GM21515 (cell line): Measurements from ENCODE around the gene FNDC10.

ENCODE experiments used
- ATAC-seq: cut with Tn5 transposase; IDR thresholded peaks from one replicate; pipeline ENCODE4 v1.9.1; 2021; ENCODE audit not compliant: unreplicated experiment

FNDC10 gene

DNA sequence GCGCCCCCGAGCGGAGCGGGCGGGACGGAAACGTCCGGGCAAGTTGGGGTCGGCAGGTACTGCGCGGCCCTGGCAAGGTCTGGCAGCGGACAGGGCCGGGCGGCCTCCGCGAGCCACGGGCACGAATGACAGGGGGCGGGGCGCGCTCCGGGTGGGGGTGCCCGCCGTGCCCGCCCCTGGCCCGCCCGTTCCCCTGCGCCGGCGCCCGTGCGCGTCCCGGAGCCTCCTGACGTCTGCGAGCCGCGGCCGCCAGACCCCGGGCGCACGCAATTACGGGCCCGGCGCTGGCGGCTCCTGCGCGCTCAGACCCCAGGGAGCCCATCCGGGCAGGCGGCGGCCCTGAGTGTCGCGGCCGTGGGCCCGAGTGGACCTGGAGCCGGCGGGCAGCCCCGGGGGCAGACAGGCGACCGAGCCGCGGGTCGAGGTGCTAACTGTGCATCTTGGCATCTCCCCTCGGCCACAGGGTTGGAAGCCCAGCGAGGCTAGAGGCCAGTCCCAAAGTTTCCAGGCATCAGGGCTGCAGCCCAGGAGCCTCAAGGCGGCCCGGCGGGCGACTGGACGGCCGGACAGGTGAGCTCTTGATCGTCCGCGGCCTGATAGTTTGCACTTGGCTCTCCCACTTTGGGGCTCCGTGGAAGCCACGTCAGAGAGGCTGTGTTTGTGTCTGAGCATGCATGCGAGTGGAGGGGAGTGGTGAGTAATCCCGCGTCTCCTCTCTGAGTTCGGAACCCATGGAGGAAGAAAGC, 16.3 kb upstream of the FNDC10 start:
- ATAC-seq = peak; percentile 19

DNA sequence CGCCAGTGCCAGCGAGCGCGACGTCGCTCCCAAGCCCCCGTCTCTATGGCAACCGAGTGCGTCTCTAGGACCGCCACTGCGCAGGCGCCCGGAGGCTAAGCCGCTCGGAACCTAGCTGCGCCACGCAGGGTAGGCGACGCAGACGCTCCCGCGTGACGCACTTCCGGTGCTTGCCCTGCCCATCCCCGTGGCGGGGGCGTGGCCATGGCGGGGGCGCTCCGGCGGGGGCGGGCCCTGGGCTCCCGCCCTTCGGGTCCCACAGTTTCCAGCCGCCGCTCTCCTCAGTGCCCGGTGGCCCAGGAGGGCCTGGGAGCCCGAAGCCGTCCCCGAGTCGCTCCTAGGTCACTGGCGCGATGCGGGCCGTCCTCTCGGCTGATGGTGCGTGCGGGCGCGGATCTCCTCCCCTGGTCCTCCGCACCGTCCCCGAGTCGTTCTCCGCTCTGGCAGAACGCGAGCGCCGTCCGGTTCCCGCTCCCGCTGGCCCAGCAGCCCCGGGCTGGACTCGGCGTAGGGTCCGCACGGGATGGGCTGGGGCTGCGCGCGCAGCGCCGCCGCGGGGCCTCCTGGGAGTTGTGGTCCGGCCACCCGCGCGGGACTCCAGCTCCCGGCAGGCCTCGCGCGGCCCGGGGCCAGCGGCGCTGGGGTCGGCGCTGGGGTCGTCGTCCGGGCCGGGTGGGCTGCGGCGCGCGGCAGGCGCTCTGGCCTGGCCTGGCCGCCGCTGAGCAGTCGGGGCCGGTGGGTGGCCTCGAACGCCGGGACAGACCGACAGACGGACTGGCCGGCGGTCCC, 15.5 kb upstream of the FNDC10 start, which contains the start of gene MIB2:
MIB2 (plus strand) TSS at position 245 of the 789 bp plus-strand sequence. CDS start 7,953 bp downstream, outside the sequence.
- peak; percentile 78 for ATAC-seq

DNA sequence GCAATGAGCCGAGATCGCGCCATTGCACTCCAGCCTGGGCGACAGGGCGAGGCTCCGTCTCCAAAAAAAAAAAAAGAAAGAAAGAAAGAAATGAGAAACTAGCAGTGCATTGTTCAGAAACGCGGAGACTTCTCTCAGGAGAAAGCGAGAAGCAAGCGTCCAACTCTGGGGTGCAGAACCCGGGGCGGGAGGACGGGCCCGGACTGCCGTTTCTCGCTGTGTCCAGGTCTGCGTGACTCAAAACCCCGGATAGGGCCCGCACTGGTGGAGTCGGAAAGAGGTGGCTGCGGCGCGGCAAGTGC, 15.0 kb upstream of the FNDC10 start:
- ATAC-seq = no peak

DNA sequence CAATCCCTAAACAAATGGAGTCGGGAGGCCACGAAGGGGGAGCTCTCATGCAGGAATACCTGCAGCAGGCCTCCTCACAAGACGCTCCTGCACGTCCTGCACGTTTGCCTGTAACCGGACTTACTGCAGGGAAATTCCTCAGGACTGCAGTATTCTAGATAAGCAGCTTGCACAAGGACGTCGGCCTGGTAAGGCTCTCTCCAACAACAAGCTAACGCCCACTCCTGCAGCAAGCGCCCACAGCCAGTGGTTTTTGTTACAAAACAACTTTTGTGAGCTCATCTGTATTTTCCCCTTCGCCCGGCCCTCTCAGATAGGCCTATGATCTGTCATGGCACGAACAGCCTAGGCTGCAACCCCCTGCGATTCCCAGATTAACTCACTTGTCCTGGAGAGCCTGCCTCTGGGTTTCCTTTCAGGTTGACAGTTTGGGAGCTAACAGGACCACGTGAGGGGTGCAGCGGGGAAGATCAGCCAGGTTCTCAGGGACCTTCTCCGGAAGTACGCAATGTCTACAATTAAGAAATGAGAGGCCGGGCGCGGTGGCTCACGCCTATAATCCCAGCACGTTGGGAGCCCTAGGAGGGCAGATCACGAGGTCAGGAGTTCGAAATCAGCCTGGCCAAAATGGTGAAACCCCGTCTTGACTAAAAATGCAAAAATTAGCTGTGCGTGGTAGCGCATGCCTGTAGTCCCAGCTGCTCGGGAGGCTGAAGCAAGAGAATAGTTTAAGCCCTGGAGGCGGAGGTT, 14.4 kb upstream of the FNDC10 start:
- ATAC-seq = no peak

DNA sequence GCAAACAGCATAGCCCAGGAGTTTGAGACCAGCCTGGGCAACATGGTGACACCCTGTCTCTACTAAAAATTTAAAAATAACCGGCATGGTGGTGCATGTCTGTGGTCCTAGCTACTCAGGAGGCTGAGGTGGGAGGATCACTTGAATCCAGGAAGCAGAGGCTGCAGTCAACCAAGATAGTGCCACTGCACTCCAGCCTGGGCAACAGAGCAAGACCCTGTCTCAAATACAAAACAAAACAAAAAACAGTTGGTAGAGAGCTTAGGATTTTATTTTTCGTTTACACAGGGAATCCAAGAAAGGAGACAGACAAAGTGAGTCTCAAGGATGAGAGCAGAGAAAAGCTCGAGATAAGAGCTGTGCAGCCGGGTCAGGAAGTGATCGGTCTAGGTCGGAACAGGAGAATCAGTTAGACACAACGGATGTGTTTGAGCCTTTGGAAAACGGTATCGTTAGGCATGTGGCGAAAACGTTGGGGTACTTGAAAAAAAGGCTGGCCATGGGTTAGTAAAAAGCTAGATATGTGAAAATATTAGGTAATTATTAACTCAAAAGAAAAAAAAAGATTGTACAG, 13.7 kb upstream of the FNDC10 start:
- no peak for ATAC-seq

DNA sequence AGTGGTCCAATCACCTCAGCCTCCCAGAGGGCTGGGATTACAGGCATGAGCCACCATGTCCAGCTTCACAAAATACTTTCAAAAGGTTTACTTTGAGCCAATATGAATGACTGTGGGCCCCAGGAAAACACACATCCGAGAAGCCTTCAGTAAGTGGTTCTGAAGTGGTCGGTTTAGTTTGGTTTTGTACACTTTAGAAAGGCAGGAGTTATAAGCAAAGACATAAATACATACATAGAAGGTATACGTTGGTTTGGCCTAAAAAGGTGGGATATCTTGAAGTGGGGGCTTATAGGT, 12.1 kb upstream of the FNDC10 start:
- no peak for ATAC-seq

DNA sequence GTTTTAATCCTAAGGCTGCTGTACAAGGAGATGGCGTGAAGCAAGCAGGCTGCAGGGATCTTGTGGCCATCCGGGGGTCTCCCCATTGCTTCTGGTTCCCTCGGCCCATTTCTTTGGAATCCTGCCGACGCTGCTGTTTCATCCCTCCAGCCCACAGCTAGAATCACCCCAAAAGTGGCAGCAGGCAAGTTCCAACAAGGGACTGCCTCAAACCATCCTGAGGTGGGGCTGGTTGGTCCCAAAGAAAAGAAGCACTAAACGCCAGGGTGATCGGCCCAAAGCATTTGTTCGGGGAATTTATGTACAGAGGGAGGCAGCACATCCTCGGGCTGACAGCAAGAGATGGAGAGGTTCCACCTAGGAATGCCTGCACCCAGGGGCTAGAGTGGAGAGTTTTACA, 10.9 kb upstream of the FNDC10 start:
- ATAC-seq = no peak

DNA sequence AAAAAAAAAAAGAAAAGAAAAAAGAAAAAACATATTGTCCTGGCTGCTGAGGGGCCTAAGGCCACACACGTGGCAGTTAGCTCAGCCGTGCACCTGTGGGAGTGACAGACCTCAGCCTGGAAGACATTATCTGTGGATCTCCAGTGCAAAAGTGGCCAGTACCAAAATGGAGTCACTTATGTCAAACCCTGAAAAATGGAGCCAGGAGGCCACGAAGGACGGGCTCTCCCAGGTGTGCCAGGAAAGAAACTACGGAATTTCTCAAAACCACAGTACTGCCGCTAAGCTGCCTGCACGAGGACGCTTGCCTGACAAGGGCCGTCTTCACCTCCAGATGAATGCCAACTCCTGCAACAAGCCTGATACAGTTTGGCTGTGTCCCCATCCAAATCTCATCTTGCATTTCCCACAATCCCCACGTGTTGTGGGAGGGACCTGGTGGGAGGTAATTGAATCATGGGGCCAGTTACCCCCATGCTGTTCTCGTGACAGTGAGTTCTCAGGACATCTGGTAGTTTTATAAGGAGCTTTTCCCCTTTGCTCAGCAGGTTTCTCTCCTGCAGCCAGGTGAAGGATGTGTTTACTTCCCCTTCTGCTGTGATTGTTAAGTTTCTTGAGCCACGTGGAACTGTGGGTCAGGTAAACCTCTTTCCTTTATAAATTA, 10.0 kb upstream of the FNDC10 start:
- ATAC-seq = no peak

DNA sequence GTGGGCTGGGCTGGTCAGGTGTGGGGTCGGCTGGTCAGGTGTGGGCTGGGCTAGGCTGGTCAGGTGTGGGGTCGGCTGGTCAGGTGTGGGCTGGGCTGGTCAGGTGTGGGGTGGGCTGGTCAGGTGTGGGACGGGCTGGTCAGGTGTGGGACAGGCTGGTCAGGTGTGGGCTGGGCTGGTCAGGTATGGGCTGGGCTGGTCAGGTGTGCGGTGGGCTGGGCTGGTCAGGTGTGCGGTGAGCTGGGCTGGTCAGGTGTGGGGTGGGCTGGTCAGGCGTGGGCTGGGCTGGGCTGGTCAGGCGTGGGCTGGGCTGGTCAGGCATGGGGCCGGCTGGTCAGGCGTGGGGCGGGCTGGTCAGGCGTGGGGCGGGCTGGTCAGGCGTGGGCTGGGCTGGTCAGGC, 6.3 kb upstream of the FNDC10 start:
- no peak for ATAC-seq

DNA sequence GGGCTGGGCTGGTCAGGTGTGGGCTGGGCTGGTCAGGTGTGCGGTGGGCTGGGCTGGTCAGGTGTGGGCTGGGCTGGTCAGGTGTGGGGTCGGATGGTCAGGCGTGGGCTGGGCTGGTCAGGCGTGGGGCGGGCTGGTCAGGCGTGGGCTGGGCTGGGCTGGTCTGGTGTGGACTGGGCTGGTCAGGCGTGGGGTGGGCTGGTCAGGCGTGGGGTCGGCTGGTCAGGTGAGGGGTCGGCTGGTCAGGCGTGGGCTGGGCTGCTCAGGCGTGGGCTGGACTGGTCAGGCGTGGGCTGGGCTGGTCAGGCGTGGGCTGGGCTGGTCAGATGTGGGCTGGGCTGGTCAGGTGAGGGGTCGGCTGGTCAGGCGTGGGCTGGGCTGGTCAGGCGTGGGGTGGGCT, 5.8 kb upstream of the FNDC10 start:
- ATAC-seq = no peak

DNA sequence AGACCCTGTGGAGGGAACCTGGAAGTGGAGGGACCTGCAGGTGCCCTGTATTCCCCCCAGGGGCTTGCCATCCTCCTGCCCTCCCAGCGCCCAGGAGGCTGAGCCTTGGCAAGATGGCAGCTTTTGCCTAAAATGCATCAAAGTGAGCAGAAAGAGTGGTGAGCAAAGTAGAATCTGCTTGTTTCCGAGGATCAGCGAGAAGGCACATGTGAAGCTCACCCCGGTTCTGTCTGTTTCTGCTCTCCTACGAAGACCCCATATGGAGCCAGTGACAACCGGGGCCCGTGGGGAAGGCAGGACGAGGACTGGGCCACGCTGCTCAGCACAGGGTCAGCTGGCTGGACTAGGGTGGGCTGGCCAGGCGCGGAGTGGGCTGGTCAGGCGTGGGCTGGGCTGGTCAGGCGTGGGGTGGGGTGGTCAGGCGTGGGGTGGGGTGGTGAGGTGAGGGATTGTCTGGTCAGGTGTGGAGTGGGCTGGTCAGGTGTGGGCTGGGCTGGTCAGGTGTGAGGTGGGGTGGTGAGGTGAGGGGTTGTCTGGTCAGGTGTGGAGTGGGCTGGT, 5.2 kb upstream of the FNDC10 start:
- no peak for ATAC-seq

DNA sequence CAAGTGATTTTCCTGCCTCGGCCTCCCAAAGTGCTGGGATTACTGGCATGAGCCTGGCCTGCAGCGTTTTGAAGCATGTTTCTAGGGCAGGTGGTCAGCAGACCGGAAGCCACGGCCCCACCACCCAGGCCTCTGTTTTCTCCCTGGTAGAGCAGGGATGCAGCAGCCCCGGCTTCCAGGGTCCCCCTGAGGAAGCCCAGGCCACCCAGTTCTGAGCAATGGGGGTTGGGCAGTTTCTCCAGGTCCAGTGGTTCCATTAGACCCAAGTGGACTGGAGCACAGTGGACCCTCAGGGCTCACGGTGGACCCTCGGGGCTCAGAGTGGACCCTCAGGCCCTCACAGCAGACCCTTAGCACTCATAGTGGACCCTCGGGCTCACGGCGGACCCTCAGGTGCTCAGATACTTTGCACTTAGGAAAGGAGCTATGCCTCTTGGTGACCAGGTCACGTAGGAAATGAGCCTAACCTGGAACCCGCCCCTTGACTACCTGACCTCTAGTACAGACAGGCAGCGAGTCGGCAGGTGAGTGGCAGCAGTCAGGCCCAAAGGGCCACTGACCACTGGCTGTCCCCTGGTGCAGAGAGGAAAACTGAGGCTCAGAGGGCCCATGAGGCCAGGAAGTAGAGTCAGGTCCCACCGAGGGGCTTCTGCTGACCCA, 4.6 kb upstream of the FNDC10 start:
- no peak for ATAC-seq

DNA sequence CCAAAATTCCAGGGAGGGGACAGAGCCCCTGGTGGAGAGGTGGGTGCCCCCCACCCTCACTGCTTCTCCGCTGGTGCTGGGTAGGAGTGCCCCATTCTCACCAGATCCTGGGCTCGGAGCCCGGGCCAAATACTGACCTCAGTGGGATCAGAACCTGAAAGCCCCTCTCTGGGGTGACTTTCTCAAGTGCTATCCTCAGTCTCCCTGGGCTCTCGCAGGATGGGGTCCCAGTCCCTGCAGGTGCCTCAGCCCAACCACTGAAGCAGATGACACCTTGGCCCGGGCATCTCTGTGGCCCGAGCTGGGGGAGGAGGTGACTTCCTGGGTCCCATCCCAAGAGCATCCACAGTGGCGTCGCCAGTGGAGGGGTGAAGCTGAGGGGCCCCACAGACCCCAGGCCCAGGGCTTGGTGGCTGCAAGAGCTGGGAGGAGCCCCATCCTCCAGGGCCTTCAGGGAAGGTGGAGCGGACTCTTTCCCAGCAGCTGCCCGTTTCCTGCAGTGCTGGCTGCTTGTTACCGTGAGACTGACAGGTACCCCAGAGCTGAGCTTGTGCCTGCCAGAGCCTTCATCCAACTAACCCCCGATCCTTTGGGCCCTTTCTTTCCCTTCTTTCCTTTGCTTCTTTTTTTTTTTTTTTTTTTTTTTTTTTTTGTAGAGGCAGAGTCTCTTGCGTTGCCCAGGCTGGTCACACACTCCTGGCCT, 3.9 kb upstream of the FNDC10 start:
- no peak for ATAC-seq

DNA sequence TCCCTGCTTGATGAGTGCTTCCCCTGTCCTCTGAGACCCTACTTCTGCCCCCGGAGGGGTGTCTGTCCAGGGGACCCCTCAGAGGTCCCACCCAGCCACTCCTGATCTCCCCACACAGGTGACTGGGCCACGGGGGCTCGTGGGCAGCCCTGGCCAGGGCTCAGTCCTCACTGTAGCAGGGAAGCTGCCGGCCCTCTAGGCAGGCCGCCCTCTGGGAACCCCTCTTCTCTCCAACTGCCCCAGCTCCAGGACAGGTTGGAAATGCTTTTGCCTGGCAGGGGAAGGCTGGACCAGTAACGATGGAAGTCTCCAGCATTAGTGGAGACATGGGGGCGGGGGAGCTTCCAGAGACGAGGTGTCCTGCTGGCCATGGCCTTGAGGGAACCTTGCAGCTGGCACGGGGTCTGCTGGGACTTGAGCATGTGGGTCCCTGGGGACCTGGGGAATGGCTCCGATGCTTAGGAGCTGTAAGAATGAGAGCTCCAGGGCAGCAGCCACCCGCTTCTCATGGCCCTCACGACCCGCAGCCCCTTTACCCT, 3.1 kb upstream of the FNDC10 start:
- ATAC-seq = no peak

DNA sequence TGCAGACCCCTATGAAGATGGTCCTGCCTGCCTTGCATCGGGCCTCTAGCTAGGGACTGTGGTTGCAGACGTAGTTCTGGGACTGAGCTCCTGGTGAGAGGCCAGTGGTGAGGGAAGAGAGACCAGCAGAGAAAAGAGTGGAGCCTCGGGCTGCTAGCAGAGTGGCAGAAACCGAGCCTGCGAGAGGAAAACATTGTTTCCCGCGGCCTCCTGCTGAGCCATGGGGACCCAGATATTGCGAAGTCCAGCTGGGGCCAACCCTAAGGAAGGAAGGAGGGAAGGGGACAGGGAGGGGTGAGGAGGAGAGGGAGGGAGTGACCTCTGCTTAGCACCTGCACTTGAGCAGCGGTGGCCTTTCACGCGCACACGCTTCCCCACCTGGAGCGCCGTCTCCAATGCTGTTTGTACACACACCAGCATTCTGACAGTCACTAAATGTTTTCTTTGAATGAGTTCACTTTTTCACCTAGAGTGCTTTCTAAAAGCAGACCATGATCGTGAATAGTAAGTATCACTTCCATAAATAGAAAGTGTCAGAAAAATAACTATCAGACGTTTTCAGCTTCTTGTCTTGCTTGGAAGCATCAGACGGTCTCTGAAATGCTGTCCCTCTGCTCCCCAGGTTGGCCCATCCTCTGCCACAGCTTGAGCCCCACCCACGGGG, 2.5 kb upstream of the FNDC10 start:
- ATAC-seq = no peak

DNA sequence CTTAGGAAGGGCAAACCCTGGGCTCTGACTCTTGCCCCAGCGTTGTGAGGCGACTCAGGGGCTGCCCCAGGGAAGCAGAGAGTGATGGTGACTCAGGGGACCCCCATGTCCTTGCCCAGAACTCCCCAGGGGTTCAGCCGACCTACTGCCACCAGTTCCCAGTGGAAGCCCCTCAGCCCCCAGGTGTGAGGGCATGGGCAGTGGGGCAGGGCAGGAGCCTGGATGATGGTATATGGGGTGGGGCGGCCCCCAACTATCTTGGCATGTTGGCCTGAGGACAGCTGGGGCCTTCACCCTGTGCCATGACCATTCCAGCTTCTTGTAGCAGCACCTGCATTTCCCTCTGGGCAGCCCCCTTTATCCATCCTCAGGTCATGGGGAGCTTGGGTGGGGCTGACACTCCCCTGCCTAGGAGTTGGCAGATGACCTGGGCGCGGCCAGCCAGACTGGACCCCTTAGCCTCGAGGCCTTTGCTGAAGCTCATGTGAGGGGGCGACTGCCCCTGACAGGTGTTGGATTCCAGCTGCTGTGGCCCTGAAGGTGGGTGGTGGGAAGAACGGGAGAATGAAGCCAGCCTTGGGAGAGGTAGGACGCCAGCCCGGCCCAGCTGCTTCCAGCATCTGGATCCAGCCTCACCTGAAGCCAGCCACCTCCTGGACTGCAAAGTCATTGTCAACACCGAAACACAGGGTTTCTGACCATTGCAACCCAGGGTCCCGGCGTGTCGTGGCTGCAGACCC, 1.8 kb upstream of the FNDC10 start:
- ATAC-seq = no peak

DNA sequence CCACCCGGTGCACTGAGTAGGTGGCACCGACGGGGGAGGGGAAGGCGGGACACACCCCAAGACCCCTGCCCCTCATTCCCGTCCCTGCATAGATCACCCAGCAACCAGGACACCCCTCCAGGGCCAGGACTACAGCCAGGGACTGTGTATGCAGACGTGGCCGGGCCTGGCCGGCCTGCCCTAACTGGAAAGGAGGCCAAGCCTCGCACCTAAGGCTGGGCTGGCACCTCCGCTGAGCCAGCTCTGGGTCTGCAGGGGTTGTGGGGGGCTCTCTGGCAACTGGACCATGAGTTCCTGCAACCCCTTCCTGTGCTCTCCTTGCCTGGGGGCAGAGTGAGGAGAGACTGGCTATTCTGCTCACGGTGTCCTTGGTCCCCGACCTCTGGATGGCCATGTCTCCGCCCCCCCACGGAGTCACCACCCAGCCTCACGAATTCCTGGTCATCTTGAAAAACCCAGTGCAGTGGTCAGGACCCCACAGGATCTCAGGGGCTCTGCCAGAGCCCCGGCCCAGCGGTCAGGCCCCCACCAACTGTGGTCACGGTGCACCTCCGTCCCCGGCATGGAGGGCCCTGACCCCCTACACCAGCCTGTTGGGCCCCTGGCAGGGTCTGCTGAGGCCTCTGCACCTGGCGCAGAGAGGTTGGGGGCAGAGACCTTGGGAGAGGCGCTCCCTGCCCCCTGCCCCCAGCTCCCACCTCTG, 1.1 kb upstream of the FNDC10 start:
- no peak for ATAC-seq
